ENCODE data around the gene CDH18. TPM values are rescaled to one million over a fixed set of nuclear protein-coding genes. Genes with fewer than 3 reads are reported as not detected.

Gene CDH18
- total and polyA plus RNA-seq, 2 of the 13 experiments (the other 11 are each of a cell fraction or from before 2014, with no cell fraction given): not detected

- FAIRE-seq (no peak), ATAC-seq (no peak), DNase-seq (ENCODE audit: low spot score) (no peak)
- CTCF ChIA-PET (ENCODE audit: low intra/inter-chr PET ratio, low total read pairs): no interaction called here
- Histone ChIP-seq H3K36me3 (replicated peaks in 1 of 2; ENCODE audit: control insufficient read depth in 1 of 2, insufficient read depth in 2 of 2, low read length in 2 of 2) (no peaks in the 10 kb centered on the region), H3K9me3 (ENCODE audit: low read length) (0 out of 2 replicates have a peak, but pooled peaks cover 7% of the 10 kb centered on the region), H3K4me1 (ENCODE audit: insufficient read depth, low read length) (no peaks in the 10 kb centered on the region), H3K27me3 (ENCODE audit: control insufficient read depth in 1 of 2, insufficient read depth in 2 of 2, low read length in 2 of 2) (no peaks in the 10 kb centered on the region), H2AFZ (ENCODE audit: low read length) (no peak overlapping the region), H4K20me1 (ENCODE audit: insufficient read depth, low read length) (no peaks in the 10 kb centered on the region), H3K79me2 (ENCODE audit: insufficient read depth, low read length) (no peaks in the 10 kb centered on the region), H3K27ac (ENCODE audit: extremely low read length, insufficient read depth, low read length) (no peak overlapping the region), H3K4me3 (replicated peaks in 1 of 3; ENCODE audit: insufficient read depth in 1 of 3, low read depth in 2 of 3, low read length in 3 of 3) (no peak overlapping the region), H3K4me2 (ENCODE audit: low read depth, low read length) (no peak overlapping the region), H3K9ac (ENCODE audit: insufficient read depth, low read depth, low read length) (no peak overlapping the region)
- intact Hi-C loops (cut with micrococcal nuclease; ENCODE audit: unreplicated experiment): no loop called here
- in situ Hi-C loops (cut with HindIII; ENCODE audit: extremely low pct_ligation_motif_present, low pct_unique_long_range_greater_than_20kb): no loop called here
- no TSS peak for BruUV-seq (replicated peaks)
- 0% methylated on average over 1 of the region's 1 CpG for WGBS (ENCODE audit: low lambda C conversion rate)
- TF ChIP-seq ARNT (IDR thresholded peaks at IDR 0.05): no peak
- TF ChIP-seq ZNF891 (CRISPR knock-in tag; IDR thresholded peaks at IDR 0.05): no peak
- TF ChIP-seq ZNF878 (CRISPR knock-in tag; IDR thresholded peaks at IDR 0.05): no peak
- TF ChIP-seq IKZF5 (CRISPR knock-in tag; IDR thresholded peaks at IDR 0.05): no peak
- no peak for TF ChIP-seq ZBTB2 (CRISPR knock-in tag; IDR thresholded peaks at IDR 0.05; ENCODE audit: low read depth)
- TF ChIP-seq NFAT5 (CRISPR knock-in tag; IDR thresholded peaks at IDR 0.05): no peak
- TF ChIP-seq ZNF839 (CRISPR knock-in tag; IDR thresholded peaks at IDR 0.05; ENCODE audit: borderline replicate concordance): no peak
- TF ChIP-seq RFX1 (IDR thresholded peaks at IDR 0.05): no peak
- TF ChIP-seq REPIN1 (CRISPR knock-in tag; IDR thresholded peaks at IDR 0.05; ENCODE audit: borderline replicate concordance, low read depth): no peak
- TF ChIP-seq TBP (CRISPR knock-in tag; IDR thresholded peaks at IDR 0.05): no peak
- TF ChIP-seq ZNF704 (CRISPR knock-in tag; IDR thresholded peaks at IDR 0.05; ENCODE audit: borderline replicate concordance): no peak
- no peak for TF ChIP-seq MTA3 (CRISPR knock-in tag; IDR thresholded peaks at IDR 0.05)
- no peak for TF ChIP-seq EEA1 (CRISPR knock-in tag; IDR thresholded peaks at IDR 0.05; ENCODE audit: borderline replicate concordance)
- no peak for TF ChIP-seq ZNF720 (CRISPR knock-in tag; IDR thresholded peaks at IDR 0.05)
- TF ChIP-seq ISL2 (CRISPR knock-in tag; IDR thresholded peaks at IDR 0.05): no peak
- TF ChIP-seq ZNF788 (CRISPR knock-in tag; IDR thresholded peaks at IDR 0.05; ENCODE audit: borderline replicate concordance): no peak
- POLR2A ChIA-PET: no interaction called here
Observed at GRCh38 chr5:19767987-19768386, 220.0 kb downstream of the CDH18 start.
